GM03348 (cell line): ENCODE data around the gene CCDC126.
"Not testable (repeated sequence)": the region's sequence is repeated elsewhere in the genome, so short reads cannot be mapped to it uniquely, and the experiment has no call there.

ENCODE experiments used
- DNase-seq: peaks from one replicate; pipeline ENCODE4 v3.0.0; 2012; ENCODE audit warnings: low spot score

CCDC126 gene

DNA sequence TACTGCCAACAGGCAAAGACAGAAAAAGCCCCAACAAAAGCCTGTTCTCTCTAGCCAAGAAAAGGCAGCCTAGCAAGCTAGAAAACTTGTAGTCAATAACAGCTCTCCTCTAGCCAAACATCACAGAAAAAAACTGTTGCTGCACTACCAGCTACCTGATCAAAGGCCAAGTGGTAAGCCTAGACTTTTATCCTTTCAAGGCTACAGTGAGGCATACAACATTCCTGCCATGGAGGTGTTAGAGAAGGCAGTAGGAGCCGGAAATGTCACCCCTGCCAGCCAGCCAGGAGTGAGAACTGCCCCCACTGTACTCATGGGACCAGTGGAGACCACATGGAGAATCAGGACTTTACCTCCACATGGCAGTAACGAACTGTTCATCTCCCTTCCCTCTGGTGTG, 31.2 kb downstream of the CCDC126 start:
- DNase-seq, result no peak

DNA sequence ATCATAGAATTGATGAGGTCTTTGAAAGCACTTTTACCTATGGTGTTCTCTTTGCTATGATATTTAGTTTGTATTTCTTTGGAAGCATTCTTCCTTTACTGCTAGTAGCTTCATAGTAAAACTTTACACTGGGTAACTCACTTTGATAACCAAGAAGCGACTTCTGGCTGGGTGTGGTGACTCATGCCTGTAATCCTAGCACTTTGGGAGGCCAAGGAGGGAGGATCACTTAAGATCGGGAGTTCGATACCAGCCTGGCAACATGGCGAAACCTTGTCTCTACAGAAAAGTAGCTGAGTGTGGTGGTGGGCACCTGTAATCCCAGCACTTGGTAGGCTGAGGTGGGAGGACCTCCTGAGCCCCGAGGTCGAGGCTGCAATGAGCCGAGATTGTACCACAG, 36.2 kb downstream of the CCDC126 start:
- no peak for DNase-seq

DNA sequence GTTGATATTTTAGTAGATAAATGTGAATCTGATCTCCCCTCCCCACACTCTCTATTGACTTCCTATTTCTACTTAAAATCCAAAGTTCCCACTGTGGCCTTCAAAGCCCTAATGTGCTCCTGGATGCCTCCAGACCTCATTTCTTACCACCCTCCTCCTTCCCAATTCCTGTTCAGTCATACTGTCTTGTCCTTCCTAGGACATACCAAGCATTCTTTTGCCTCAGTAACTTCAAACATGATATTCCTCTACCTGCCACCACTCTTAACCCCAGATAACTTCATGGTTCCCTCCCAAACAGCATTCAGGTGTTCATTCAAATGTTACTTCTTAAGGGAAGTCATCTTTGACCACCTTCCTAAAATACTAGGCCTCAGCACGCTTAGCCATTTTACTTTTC, 48.6 kb downstream of the CCDC126 start:
- DNase-seq, result no peak

- no peak for DNase-seq
These were observed 56.8 kb downstream of the CCDC126 start for GRCh38 chr7:23653942-23654341.

DNA sequence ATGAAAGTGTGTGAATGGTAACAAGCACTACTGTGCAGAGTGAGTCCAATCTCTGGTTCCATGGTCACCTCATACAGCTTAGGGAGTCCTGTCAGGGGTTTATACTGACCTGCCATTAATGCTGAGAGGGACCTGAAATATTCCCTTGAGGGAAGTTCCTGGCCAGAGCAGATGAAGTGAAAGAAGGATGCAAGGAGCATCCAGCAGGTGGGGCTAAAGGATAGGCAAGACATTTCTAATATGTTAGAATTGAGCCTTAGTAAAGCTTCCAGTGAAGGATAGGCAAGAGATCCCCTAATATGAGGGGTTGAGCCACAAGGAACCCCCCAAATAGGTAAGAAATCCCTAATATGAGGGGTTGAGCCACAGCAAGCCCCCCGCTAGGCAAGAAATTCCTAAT, 57.3 kb downstream of the CCDC126 start:
- DNase-seq, result no peak

- DNase-seq, result no peak
These were observed 58.3 kb downstream of the CCDC126 start for GRCh38 chr7:23655433-23655832.

- DNase-seq, result no peak
These were observed 61.7 kb downstream of the CCDC126 start for GRCh38 chr7:23658831-23659427.

DNA sequence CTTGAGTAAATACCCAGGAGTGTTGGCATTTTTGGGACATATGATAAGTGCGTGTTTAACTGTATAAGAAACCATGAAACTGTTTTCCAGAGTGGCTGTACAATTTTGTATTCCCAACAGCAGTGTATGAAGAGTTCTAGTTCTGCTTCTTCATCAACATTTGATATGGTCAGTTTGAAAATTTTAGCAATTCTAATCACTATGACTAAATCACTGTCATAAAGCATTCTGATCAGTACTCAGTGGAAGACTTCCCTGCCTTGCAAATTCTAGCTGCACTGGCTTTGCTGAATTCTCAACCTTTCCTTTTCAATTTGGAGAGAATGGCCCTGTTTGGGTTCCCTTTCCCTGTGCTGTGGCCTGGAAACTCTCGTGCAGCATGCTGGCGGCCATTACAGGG, 64.2 kb downstream of the CCDC126 start:
- DNase-seq, result no peak

- DNase-seq, result peak; percentile 13
These were observed 65.2 kb downstream of the CCDC126 start for GRCh38 chr7:23662124-23662983.

DNA sequence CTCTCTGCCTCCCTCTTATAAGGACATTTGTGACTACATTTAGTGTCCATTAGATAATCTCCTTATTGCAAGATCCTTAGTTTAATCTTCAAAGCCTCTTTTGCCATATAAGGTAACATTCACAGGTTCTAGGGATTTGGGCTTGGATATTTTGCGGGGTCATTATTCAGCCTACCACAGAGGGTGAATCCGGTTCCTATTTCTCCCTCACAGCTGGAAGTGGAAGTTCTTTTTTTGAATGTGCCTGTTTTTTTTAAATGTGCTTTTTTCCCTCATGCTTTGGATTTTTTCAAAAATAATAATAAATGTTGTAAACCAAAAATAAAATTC, 65.8 kb downstream of the CCDC126 start:
- no peak for DNase-seq

- no peak for DNase-seq
These were observed 66.9 kb downstream of the CCDC126 start for GRCh38 chr7:23664122-23664521.

- no peak for DNase-seq
These were observed 74.9 kb downstream of the CCDC126 start for GRCh38 chr7:23672033-23672432.

- peak; percentile 69 for DNase-seq
These were observed 82.8 kb downstream of the CCDC126 start, which contains the start of gene FAM221A for GRCh38 chr7:23679898-23680413. Gene FAM221A, plus strand, starts transcription at chr7:23680199. Its CDS starts 20 bp downstream, at chr7:23680219.

GRCh38 chr7:23680414-23681405, 83.5 kb downstream of the CCDC126 start:
- DNase-seq, result peak; percentile 26

- DNase-seq, result not testable (repeated sequence)
These were observed 86.9 kb downstream of the CCDC126 start for GRCh38 chr7:23684041-23684440.

DNA sequence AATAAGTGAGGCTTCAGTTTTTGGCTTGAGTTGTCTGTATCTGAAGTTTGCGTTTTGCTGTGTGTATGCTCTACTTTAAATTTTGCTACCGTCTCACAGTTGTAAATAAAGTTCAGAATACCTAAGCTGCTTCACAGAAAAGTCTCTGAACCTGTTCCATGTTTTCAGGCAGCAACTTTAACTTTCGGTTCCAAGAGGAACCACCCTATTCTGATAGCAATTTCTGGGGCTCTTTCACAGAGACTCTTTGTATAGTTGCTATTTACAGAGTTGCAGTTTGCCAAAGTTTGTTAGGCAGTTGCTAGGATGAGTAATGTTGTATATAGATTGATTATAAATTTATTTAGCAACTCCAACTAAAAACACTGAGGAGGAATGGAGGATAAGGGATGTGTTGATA, 88.5 kb downstream of the CCDC126 start:
- DNase-seq, result no peak

DNA sequence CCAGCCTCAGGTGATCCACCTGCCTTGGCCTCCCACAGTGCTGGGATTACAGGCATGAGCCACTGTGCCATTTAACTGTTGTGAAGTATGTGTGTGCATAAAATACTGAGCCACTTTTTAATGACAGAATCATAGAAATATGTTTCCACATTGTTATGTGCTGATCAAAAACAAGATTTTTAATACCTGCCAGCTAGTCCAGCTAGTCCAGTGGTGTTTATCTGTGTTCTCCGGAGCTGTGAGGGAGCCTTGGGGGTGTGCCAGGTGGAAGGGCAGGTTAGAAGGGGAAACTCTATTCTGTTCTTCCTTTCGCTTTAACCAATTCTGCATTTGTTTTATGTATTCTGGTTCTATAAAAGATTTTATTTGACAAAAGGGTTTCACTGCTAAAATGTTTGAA, 89.8 kb downstream of the CCDC126 start:
- DNase-seq, result no peak

- DNase-seq, result no peak
These were observed 92.0 kb downstream of the CCDC126 start for GRCh38 chr7:23689165-23689564.

DNA sequence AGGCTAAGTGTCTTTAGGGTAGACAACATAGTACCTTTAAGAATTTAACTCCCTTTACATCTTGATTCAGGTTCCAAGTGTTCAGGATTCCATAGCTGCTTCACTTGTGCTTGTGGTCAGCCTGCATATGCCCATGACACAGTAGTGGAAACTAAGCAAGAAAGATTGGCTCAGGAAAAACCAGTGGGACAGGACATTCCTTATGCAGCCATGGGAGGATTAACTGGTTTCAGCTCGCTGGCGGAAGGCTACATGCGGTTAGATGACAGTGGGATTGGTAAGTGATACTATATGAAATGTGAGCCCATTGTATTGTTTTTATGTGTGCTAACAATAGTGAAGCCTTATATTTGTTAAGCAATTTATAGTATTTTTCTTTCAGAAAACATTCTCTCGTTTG, 94.1 kb downstream of the CCDC126 start:
- DNase-seq, result no peak

- DNase-seq, result no peak
These were observed 96.0 kb downstream of the CCDC126 start for GRCh38 chr7:23693224-23693623.
